Measurements from ENCODE around the gene GADL1.

DNA sequence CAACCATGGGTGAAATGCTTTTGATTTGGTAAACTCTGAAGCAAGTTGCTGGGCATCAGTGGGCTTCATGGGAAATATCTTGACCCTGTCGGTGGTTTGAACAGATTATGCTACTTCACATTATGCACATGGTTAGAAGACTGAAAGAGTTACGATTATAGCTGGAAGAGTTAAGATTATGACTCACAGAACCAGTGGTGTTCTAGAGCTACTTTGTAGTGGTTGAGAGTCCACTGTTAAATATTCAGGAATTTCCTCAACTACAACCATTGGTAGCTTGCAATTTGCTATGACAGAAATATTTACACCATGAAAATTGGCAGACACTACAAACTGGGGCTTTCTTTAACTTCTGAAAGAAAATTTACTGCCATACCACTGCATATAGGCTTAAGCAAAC, 99.3 kb downstream of the GADL1 start:
- no peak for TF ChIP-seq POLR2A (IDR thresholded peaks at IDR 0.05)
- TF ChIP-seq, protein P1, sequence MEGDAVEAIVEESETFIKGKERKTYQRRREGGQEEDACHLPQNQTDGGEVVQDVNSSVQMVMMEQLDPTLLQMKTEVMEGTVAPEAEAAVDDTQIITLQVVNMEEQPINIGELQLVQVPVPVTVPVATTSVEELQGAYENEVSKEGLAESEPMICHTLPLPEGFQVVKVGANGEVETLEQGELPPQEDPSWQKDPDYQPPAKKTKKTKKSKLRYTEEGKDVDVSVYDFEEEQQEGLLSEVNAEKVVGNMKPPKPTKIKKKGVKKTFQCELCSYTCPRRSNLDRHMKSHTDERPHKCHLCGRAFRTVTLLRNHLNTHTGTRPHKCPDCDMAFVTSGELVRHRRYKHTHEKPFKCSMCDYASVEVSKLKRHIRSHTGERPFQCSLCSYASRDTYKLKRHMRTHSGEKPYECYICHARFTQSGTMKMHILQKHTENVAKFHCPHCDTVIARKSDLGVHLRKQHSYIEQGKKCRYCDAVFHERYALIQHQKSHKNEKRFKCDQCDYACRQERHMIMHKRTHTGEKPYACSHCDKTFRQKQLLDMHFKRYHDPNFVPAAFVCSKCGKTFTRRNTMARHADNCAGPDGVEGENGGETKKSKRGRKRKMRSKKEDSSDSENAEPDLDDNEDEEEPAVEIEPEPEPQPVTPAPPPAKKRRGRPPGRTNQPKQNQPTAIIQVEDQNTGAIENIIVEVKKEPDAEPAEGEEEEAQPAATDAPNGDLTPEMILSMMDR (IDR thresholded peaks at IDR 0.05), result no peak

Data from tibial nerve (tissue), 3 donors.